Panc1 (cell line): ENCODE measurements around the gene RALGAPA1.

ENCODE experiments used
- CTCF ChIP-seq: fragments of 450-650 bp; IDR thresholded peaks from 2 replicates; pipeline ENCODE4 v1.5.1; 2017; ENCODE audit warnings: mild to moderate bottlenecking
- POLR2AphosphoS5 ChIP-seq: IDR thresholded peaks from 2 replicates; pipeline ENCODE4 v1.6.1; 2012; ENCODE audit warnings: mild to moderate bottlenecking, low read depth, low read length, moderate library complexity
- SIN3A ChIP-seq: IDR thresholded peaks from 2 replicates; pipeline ENCODE4 v1.6.1; 2012; ENCODE audit warnings: low read depth, mild to moderate bottlenecking, low read length, moderate library complexity, borderline replicate concordance; ENCODE audit not compliant: insufficient read depth

- TF ChIP-seq CTCF: no peak
- no peak for TF ChIP-seq POLR2AphosphoS5
- TF ChIP-seq SIN3A: no peak
Measured at GRCh38 chr14:35643513-35643912, 165.6 kb downstream of the RALGAPA1 start.
